GM19035 (cell line): ENCODE data around the gene RTRAF.

ENCODE experiments used
- ATAC-seq: cut with Tn5 transposase; IDR thresholded peaks from one replicate; pipeline ENCODE4 v1.9.1; 2021; ENCODE audit not compliant: unreplicated experiment

RTRAF gene

DNA sequence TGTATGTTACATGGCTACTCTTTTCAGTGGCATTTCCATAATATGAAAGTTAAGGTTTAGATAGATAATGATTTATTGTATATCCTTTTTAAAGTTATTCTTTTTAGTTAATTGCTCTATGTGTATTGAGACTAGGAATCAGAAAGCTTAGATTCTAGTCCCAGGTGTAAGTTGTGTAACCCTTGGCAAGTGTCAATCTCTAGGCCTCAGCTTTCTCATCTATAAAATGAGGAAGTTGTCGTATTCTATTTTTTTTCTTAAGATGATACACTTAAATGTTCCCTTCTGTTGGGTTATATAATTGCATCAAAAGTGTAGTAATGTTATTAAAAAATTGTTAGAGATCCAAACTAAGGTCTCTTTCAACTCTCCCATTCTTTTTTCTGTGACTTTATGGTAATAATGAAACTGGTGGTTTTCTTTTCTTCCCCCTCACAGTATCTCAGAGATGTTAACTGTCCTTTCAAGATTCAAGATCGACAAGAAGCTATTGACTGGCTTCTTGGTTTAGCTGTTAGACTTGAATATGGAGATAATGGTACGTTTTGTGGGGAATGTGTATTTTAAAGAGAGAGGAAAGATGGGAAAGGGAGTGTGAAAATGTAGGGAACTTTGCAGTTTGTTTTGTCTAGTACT is 4.1 kb downstream of the RTRAF start:
- ATAC-seq: no peak

- ATAC-seq: no peak
Measured at GRCh38 chr14:51996148-51996746, 6.9 kb downstream of the RTRAF start.

DNA sequence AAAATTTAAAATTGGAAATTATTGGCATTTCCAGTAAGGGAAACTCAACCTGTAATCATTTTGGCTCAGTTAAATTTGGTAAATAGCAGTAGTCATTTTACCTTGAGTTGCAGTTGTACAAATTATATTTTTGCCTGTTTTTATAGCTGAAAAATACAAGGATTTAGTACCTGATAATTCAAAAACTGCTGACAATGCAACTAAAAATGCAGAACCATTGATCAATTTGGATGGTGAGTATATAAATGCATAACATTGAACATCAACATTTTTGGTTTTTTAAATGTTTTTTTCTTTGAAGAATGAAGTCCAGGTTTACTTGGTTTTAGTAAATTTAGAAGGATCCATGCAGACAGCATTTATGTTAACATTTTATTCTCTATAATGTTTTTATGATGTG is 9.0 kb downstream of the RTRAF start:
- ATAC-seq: no peak

DNA sequence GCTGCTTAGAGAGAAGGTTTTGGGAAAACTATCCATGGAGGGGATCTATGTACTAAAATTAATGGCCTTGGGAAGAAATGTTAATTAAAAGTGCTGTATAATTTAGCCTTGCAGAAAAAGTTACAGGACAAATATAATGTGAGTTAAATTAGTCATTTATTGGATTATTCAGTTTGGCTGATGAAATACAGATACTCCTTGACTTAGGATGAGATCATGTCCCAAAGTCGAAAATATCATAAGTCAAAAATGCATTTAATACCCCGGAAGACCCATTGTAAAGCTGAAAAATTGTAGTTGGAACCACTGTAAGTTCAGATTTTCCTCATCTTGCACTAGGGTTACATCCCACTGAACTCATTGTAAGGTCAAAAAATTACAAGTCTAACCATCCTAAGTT is 9.7 kb downstream of the RTRAF start:
- ATAC-seq: no peak

DNA sequence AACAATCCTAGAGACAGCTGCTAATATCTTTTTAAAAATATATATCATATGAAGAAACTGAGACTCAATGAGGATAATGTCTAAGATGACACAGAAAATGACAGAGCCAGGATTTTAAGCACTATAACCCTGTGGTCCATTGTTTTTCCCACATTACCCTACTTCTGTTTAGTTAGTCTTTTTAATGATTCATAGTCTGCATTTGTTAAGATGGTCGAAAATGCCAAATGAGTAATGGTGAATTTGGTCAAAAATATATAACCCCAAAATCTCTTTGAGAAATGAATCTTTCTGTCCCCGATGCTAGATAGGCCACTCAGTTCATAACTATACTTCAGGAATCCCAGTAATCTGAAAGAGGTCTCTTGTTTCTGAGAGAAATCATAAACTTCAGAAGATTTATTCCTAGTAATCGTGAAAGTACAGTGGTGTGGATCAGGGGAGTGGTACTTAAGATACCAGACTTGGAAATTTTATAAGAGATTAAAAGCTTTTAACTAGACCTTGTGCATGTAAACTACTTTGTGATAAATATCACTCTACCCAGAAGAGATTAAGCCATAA is 10.8 kb downstream of the RTRAF start:
- ATAC-seq: no peak

GRCh38 chr14:52000696-52001095 is 11.3 kb downstream of the RTRAF start:
- no peak for ATAC-seq

DNA sequence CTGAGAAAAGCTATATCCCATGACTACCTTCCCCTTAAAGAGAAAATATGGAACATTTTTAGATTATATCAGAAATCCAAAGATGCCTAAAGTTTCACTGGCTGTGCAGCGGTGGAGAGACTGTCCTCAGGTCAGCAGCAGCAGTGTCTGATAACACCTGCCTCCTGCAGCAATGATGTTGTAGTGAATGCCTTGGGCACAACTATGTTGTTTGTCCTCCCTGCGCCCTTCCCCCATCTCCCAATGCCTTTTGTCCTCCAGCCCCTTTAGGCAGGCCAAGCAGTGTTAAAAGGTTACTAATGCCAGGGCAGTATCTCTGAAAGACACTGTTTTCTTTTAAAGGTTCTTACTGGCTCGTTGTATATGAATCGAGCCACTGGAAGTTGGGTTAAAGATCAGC is 13.2 kb downstream of the RTRAF start:
- ATAC-seq: no peak

DNA sequence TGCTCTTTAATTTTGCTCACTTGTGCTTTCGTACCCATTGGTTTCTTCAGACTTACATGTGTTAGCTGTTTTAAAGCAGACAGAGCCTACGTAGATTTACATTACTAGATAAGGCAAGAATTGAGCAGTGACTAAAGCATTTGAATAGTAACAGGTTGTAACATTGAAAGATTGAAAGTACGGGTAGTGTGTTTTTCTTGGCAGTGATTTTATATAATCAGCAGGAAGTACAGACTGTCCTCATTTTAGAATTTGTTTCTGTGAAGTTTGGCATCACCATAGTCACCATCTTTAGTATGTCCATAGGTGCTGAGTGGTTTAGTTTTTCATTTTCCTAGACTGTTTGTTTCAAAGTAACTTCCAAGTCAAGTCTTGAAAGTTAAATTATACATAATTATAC is 14.0 kb downstream of the RTRAF start:
- no peak for ATAC-seq

DNA sequence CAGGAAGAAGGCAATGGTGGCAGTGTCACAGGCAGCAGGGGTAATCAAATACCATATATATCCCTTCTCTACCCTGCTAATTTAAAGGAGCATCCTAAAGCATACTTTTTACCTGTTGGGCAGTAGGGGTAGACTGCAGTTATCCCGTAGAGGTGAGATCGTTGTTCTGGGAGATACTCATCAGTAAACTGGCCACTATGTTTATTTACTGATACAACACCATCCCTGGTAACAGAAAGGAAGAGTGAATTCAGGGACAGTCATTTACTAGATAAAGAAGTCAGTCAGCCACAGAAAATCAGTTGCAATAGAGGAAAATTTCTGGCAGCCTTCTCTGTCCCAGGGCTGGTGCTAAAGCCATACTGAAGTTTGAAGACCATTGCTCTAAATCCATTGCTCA is 16.3 kb downstream of the RTRAF start:
- ATAC-seq: no peak

GRCh38 chr14:52006361-52006760 is 17.0 kb downstream of the RTRAF start:
- no peak for ATAC-seq

GRCh38 chr14:52007211-52007610 is 17.9 kb downstream of the RTRAF start:
- ATAC-seq: no peak

GRCh38 chr14:52007637-52008036 is 18.3 kb downstream of the RTRAF start:
- no peak for ATAC-seq

DNA sequence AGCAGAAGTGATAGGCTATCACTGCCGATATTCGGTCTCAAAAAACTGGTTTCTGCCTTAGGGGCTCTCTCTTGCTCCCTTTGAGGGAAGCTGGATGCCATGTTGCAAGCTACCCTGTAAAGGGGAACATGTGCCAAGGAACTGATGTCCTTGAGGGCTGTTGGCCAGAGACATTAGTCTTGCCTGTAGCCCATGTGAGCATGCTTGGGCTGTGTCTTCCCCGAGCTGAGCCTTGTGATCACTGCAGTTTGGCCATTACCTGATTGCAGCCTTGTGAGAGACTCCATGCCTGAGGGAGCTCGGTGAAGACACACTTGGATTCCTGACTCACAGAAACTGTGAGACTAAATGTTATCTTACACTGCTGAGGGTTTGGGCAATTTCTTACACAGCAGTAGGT is 18.8 kb downstream of the RTRAF start:
- no peak for ATAC-seq

- ATAC-seq: no peak
Measured at GRCh38 chr14:52010173-52010693, 20.9 kb downstream of the RTRAF start.

DNA sequence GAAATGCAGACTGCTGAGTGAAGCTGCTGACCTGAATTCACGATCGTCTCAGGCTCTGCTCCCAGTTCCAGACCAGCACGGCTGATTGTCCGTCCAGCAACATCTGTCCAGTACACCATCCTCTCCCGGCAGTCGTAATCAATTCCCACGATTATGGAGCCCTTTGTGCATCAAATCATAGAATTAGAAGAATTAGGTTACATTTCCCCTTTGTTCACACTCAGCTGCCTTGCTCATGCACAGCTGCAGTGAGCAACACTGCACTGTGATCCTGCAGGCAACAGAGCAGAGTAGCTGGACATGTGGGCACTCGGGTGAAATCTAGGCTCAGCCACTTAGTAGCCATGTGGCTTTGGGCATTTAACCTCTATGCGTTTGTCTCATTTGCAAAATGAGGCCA is 22.2 kb downstream of the RTRAF start:
- no peak for ATAC-seq

- no peak for ATAC-seq
Measured at GRCh38 chr14:52012635-52013034, 23.3 kb downstream of the RTRAF start.

DNA sequence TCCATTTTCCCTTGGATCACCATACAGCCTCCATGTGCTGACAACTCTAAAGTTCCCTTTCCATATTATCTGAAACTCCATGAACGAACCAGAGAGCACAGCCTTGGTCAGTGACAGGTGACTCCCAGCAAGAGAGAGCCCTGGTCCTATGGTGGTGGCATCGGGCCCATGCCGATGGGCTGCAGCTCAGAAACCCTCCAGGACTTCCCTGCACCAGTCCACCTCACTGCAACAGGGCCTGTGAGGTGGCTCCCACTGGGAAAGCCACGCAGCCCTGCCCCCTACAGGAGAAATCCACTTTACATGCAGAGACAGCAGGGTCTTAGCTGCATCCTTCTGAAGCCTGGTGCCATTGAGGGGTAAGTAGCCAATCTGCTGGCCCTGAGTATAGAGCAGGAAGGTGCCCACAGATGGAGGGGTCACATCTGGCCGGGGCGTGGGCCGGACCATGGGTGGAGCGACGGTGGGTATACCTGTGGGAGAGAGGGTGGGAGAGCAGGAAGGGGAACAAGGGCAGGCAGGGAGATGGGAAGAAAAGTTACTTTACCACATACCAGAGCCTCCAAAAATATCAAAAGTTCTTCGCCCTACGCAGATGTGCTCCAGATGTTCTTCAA is 24.7 kb downstream of the RTRAF start:
- ATAC-seq: no peak

DNA sequence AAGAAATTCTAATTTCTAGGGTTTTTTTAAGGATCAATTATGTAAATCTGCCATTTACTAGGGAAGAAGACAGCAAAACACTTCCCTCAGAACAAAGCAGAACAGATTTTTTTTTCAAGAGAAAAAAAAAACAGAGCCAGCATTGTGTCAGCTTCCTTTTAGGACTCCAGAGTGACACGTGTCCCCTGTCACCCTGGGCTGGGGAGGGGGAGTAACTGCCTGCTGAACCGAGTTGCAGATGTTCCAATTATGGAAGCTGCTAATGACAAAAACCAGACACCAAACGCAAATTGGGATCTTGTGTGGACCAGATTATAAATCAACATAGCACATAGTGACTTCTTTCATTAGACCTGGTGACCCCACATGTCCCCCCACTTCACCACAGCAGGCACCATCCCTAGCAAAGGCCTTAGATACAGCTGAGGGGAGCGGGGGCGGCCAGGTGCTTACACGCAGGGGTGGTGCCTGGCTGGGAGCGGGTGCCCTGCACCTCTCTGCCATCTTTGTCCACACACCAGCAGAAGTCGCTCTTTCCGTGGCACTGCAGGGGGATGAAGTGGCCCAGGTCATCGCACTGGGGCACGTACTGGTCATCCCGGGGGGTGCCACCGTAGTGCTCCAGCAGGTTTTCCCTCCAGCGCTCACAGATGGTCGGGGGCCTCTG is 25.4 kb downstream of the RTRAF start:
- no peak for ATAC-seq

- no peak for ATAC-seq
Measured at GRCh38 chr14:52015411-52016030, 26.2 kb downstream of the RTRAF start.

- no peak for ATAC-seq
Measured at GRCh38 chr14:52018252-52018651, 28.9 kb downstream of the RTRAF start.

GRCh38 chr14:52018970-52019369 is 29.6 kb downstream of the RTRAF start:
- no peak for ATAC-seq
